LNCAP (cell line): ENCODE results near the gene TNFRSF8.

ENCODE experiments used
- TF ChIP-seq, protein P1 (sequence below): fragments of 450-650 bp; IDR thresholded peaks from 2 replicates; pipeline ENCODE4 v1.5.1; 2017; ENCODE audit warnings: mild to moderate bottlenecking

The TNFRSF8 gene

DNA sequence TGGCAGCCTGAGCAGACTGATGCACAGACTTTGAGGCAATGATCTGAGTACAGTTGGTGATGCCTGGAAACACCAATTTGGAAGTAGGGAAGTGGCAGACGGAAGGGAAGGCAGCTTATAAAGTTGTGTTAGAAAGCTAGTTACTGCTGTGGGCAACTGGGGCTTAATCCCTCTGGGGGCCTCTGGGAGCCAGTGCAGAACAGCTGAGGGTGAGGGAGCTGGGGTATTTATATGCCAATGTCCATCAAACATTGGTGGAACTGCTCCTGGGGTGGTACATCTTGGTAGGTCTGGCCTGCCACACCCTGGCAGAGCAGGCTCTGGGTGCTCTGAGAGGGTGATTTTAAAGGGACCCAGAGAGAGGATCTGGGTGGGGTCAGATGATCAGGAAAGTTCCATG lies 28.1 kb downstream of the TNFRSF8 start:
- TF ChIP-seq, protein P1, sequence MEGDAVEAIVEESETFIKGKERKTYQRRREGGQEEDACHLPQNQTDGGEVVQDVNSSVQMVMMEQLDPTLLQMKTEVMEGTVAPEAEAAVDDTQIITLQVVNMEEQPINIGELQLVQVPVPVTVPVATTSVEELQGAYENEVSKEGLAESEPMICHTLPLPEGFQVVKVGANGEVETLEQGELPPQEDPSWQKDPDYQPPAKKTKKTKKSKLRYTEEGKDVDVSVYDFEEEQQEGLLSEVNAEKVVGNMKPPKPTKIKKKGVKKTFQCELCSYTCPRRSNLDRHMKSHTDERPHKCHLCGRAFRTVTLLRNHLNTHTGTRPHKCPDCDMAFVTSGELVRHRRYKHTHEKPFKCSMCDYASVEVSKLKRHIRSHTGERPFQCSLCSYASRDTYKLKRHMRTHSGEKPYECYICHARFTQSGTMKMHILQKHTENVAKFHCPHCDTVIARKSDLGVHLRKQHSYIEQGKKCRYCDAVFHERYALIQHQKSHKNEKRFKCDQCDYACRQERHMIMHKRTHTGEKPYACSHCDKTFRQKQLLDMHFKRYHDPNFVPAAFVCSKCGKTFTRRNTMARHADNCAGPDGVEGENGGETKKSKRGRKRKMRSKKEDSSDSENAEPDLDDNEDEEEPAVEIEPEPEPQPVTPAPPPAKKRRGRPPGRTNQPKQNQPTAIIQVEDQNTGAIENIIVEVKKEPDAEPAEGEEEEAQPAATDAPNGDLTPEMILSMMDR: no peak

- TF ChIP-seq, protein P1: no peak
These were observed 31.1 kb downstream of the TNFRSF8 start for GRCh38 chr1:12094180-12094579.

DNA sequence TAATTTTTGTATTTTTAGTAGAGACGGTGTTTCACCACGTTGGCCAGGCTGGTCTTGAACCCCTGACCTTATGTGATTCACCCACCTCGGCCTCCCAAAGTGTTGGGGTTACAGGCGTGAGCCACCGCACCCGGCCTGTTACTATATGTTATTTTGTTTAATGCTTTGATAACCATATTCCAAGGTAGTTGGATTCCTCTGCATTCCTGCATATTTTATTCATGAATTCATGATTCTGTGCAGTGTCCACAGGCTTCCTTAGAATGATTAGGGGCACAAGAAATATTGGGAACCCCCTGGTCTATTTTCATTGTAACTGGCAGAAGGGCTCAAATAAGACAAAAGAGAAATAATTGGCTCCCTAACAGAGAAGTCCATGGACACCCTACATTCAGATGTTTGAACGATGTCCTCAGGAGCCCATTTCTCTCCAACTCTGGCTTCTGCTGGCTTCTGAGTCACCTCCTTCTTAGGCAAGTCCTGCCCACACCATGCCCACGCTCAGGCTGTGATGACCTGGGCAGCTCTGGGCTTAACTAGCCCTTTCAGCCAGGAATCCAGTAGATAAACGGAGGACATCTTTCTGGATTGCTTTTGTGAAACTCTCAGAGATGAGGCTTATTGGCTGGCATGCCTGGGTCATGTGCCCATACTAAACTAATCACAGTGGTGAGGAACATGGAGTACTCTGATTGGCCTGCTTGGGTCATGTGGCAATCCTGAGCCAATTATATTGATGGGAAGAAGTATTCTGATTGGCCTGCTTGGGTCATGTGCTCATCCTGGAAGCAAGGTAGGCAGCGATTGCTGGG lies 32.6 kb downstream of the TNFRSF8 start:
- TF ChIP-seq, protein P1: no peak

- TF ChIP-seq, protein P1: no peak
These were observed 33.5 kb downstream of the TNFRSF8 start for GRCh38 chr1:12096615-12097014.

DNA sequence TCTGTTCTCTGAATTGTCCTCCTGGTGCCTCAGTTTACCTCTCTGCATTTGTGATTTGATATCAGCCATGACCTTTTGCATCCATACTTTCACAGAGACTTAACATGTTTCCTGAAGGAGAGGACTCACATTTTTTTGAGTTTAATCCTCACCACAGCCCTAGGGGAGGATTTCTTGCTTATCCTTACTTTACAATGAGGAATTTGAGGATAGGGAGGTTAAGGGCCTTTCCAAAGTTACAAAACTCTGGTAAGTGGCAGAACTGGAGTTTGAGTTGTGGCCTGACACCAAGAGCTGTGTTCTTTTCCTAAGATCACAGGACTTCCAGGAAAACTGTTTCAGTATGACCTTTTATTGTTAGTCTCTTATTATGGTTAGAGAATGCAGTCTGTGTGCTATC lies 34.2 kb downstream of the TNFRSF8 start:
- TF ChIP-seq, protein P1: no peak

DNA sequence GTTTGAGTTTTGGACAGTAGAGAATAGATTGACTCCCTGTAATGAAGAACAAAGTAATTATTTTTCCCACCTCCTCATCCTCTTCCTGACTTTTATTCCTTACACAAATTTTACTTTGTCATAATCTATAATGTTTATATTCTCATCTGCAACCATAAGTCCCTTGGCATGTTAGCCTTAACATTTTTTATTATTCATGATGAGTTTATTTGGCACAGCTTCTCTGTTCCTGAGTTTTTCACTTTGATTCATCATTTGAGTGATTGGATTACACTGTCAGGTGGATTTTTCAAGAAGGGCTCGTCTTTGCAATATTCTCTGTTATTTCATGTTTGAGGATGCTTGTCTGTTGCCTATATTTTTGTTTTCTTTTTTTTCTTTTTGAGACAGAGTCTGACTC lies 35.7 kb downstream of the TNFRSF8 start:
- TF ChIP-seq, protein P1: no peak

DNA sequence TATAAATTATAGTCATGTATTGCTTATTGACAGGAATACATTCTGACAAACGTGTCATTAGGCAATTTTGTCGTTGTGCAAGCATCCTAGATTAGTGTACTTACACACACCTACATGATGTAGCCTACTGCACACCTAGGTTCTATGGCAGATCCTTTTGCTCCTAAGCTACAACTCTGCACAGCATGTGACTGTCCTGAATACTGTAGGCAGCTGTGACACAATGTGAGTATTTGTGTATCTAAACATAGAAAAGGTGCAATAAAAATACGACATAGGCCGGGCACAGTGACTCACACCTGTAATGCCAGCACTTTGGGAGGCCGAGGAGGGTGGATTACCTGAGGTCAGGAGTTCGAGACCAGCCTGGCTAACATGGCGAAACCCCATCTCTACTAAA lies 36.5 kb downstream of the TNFRSF8 start:
- TF ChIP-seq, protein P1: no peak
